Measurements from ENCODE around the gene KICS2. TPM values are rescaled to one million over a fixed set of nuclear protein-coding genes. Genes with fewer than 3 reads are reported as not detected.
A peak's percentile ranks its signal among the peaks of the same experiment; 100 is the strongest.

KICS2 gene
- total and polyA plus RNA-seq, 2 of the 13 experiments (the other 11 are each of a cell fraction or from before 2014, with no cell fraction given): 3.5 to 6.6 TPM

DNA sequence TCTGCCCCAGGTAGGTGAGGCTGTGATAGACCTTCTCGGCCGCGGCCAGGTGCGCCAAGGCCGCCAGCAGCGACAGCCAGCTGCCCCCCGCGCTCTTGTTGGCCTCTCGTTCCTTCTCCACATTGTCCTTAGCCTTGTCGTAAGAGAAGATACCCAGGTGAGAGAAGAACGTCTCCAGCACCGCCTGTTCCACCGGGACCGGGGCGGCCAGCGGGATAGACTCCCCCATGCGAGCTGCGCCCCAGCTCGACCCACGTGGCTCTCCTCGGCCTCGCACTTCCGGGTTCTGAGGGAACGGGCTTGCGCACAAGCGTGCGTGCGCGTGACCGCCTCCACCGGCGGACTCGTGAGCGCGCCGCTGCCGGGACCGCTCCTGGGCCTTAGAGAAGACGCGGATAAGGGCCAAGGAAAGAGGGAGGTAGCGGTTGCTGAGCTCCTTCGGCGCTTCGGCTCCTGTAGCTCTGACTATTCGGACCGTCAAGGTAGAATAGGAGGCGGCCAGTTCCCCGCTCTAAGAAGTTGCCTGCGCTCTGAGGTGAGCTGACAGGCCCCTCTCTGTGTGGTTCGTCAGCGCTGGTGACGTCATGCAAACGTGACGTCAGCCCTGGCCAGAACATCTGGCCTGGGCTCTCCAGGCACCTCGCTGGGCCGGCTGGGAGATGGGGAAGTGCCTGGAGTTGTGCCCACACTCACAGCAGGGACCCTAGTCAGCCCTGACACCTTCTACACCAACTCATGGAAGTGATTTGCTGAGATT is at the start of gene KICS2 (continued):
- TF ChIP-seq, protein P1, sequence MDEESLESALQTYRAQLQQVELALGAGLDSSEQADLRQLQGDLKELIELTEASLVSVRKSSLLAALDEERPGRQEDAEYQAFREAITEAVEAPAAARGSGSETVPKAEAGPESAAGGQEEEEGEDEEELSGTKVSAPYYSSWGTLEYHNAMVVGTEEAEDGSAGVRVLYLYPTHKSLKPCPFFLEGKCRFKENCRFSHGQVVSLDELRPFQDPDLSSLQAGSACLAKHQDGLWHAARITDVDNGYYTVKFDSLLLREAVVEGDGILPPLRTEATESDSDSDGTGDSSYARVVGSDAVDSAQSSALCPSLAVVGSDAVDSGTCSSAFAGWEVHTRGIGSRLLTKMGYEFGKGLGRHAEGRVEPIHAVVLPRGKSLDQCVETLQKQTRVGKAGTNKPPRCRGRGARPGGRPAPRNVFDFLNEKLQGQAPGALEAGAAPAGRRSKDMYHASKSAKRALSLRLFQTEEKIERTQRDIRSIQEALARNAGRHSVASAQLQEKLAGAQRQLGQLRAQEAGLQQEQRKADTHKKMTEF (CRISPR knock-in tag; IDR thresholded peaks at IDR 0.05): peak; percentile 88; the same call in 1 of the 2 replicates
- TF ChIP-seq MED13 (CRISPR knock-in tag; IDR thresholded peaks at IDR 0.05) (peak; percentile 24; the same call in 1 of the 2 replicates), ZFY (CRISPR knock-in tag; IDR thresholded peaks at IDR 0.05) (peak; percentile 98), MAFF (IDR thresholded peaks at IDR 0.05; ENCODE audit: low read depth, low read length) (no peak), ZNF772 (CRISPR knock-in tag; IDR thresholded peaks at IDR 0.05) (no peak), IKZF4 (CRISPR knock-in tag; IDR thresholded peaks at IDR 0.05; ENCODE audit: borderline replicate concordance, low read depth, not compliant biosample characterization) (no peak), MZF1 (CRISPR knock-in tag; IDR thresholded peaks at IDR 0.05; ENCODE audit: borderline replicate concordance) (no peak), MBD4 (IDR thresholded peaks at IDR 0.05; ENCODE audit: borderline replicate concordance, low read length) (no peak), RORA (CRISPR knock-in tag; IDR thresholded peaks at IDR 0.05) (no peak), DNMT1 (CRISPR knock-in tag; IDR thresholded peaks at IDR 0.05) (peak; percentile 64; the same call in 1 of the 2 replicates), ZNF431 (CRISPR knock-in tag; IDR thresholded peaks at IDR 0.05; ENCODE audit: borderline replicate concordance, low read depth) (no peak), CEBPB (IDR thresholded peaks at IDR 0.05; ENCODE audit: borderline replicate concordance, low read depth, low read length) (no peak), KLF15 (CRISPR knock-in tag; IDR thresholded peaks at IDR 0.05; ENCODE audit: borderline replicate concordance) (peak; percentile 73; the same call in 1 of the 2 replicates), ZFP36 (IDR thresholded peaks at IDR 0.05; ENCODE audit: borderline replicate concordance, low read depth, low read length, partially characterized antibody) (no peak)
- TF ChIP-seq, protein P2, sequence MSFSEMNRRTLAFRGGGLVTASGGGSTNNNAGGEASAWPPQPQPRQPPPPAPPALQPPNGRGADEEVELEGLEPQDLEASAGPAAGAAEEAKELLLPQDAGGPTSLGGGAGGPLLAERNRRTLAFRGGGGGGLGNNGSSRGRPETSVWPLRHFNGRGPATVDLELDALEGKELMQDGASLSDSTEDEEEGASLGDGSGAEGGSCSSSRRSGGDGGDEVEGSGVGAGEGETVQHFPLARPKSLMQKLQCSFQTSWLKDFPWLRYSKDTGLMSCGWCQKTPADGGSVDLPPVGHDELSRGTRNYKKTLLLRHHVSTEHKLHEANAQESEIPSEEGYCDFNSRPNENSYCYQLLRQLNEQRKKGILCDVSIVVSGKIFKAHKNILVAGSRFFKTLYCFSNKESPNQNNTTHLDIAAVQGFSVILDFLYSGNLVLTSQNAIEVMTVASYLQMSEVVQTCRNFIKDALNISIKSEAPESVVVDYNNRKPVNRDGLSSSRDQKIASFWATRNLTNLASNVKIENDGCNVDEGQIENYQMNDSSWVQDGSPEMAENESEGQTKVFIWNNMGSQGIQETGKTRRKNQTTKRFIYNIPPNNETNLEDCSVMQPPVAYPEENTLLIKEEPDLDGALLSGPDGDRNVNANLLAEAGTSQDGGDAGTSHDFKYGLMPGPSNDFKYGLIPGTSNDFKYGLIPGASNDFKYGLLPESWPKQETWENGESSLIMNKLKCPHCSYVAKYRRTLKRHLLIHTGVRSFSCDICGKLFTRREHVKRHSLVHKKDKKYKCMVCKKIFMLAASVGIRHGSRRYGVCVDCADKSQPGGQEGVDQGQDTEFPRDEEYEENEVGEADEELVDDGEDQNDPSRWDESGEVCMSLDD (CRISPR knock-in tag; IDR thresholded peaks at IDR 0.05; ENCODE audit: borderline replicate concordance): peak; percentile 70; the same call in 1 of the 2 replicates
- TF ChIP-seq, protein P3, sequence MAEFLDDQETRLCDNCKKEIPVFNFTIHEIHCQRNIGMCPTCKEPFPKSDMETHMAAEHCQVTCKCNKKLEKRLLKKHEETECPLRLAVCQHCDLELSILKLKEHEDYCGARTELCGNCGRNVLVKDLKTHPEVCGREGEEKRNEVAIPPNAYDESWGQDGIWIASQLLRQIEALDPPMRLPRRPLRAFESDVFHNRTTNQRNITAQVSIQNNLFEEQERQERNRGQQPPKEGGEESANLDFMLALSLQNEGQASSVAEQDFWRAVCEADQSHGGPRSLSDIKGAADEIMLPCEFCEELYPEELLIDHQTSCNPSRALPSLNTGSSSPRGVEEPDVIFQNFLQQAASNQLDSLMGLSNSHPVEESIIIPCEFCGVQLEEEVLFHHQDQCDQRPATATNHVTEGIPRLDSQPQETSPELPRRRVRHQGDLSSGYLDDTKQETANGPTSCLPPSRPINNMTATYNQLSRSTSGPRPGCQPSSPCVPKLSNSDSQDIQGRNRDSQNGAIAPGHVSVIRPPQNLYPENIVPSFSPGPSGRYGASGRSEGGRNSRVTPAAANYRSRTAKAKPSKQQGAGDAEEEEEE (CRISPR knock-in tag; IDR thresholded peaks at IDR 0.05; ENCODE audit: borderline replicate concordance): no peak
- TF ChIP-seq, protein P4, sequence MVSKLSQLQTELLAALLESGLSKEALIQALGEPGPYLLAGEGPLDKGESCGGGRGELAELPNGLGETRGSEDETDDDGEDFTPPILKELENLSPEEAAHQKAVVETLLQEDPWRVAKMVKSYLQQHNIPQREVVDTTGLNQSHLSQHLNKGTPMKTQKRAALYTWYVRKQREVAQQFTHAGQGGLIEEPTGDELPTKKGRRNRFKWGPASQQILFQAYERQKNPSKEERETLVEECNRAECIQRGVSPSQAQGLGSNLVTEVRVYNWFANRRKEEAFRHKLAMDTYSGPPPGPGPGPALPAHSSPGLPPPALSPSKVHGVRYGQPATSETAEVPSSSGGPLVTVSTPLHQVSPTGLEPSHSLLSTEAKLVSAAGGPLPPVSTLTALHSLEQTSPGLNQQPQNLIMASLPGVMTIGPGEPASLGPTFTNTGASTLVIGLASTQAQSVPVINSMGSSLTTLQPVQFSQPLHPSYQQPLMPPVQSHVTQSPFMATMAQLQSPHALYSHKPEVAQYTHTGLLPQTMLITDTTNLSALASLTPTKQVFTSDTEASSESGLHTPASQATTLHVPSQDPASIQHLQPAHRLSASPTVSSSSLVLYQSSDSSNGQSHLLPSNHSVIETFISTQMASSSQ (IDR thresholded peaks at IDR 0.05; ENCODE audit: low read depth): no peak
- TF ChIP-seq, protein P4 (CRISPR knock-in tag; IDR thresholded peaks at IDR 0.05; ENCODE audit: borderline replicate concordance): no peak
